NCI-H69 (cell line): ENCODE measurements around the gene MTG1.
A peak's percentile ranks its signal among the peaks of the same experiment; 100 is the strongest.

Source experiments
- DNase-seq: peaks from one replicate; lab custom pipeline; 2025; lab: John Stamatoyannopoulos, UW

MTG1 gene, protein sequence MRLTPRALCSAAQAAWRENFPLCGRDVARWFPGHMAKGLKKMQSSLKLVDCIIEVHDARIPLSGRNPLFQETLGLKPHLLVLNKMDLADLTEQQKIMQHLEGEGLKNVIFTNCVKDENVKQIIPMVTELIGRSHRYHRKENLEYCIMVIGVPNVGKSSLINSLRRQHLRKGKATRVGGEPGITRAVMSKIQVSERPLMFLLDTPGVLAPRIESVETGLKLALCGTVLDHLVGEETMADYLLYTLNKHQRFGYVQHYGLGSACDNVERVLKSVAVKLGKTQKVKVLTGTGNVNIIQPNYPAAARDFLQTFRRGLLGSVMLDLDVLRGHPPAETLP

DNA sequence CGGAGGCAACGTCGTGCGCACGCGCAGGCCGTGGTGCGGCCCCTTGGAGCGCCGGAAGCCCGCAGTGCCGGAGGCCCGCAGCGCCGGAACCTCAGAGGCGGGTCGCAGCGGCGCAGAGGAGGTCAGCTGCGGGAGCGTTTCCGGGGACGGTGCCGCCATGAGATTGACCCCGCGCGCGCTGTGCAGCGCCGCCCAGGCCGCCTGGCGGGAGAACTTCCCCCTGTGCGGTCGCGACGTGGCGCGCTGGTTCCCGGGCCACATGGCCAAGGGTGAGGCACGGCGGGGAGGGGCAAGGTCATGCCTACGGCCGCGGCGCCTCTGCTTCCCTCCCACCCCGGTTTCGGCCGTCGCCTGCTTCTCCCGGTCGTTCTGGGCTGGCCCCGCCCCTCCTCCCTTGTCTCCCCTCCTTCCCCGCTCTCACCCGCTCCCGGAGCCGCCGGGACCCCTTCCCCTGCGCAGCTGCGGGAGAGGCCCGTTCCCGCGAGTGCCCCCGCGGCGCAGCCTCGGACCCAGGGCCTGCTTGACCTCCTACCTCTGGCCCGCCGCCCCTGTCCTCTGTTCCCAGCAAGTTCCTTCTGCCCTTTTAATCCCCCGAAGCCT, at the start of gene MTG1:
Gene MTG1, plus strand, starts transcription at position 94 of the 600 bp plus-strand sequence. Its CDS starts 64 bp downstream, at position 158.
- DNase-seq: peak; percentile 93

GRCh38 chr10:133344236-133344635, 49.7 kb upstream of the MTG1 start:
- DNase-seq: no peak

DNA sequence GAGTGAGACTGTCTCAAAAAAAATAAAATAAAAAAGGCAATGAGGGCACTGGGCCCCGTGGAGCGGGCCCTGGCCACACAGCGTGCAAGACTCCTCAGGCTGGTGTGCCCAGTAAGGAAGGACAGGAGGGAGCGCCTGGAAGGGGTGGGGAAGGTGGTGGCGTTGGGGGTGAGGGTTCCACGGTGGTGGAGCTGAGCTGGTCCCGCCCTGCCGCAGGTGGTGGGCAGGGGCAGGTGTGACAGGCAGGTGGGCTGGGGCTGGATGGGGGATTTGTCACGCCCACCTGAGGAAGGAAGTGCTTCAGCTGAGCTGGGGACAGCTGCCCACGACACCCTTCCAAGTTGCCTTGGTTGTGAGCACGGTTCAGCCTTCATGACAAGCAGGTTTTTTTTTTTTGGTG, 47.5 kb upstream of the MTG1 start:
- no peak for DNase-seq

DNA sequence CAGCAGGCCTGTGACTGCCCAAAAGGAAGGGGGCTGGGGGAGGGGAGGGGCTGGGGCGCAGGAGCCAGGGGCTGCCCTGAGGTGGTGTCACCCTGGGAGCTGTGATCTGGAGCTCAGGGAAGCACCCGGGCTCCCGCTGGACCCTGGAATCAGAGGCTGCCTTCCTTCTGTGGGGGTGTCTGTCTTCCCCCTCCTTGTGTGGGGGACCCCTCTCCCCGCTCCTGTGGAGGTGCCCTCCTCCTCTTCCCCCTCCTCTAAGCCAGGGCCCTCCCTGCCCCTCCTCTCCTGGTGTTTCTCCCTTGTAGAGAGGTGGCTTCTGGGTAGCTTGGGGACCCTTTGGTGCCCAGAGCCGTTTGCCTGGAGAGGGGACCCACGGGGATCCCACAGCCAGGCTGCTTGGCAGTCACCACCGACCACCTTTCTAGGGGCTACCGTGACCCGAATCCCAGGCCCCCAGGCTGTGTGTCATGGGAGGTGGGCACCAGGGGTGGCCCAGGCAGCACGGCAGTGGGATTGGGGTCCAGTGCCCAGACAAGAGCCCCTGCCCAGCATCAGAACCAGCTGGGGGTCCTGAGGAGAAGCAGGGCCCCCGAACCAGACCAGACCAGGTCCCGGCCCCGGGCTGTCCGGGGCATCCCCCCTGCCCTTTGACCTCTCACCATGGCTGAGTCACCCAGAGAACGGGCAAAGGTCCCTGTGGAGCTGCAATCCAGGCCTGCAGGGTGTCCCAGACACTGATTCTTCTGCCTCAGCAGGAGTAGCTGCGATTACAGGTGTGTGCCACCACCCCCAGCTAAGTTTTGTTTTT, 46.0 kb upstream of the MTG1 start:
- peak; percentile 16 for DNase-seq

GRCh38 chr10:133349160-133349568, 44.8 kb upstream of the MTG1 start:
- no peak for DNase-seq

DNA sequence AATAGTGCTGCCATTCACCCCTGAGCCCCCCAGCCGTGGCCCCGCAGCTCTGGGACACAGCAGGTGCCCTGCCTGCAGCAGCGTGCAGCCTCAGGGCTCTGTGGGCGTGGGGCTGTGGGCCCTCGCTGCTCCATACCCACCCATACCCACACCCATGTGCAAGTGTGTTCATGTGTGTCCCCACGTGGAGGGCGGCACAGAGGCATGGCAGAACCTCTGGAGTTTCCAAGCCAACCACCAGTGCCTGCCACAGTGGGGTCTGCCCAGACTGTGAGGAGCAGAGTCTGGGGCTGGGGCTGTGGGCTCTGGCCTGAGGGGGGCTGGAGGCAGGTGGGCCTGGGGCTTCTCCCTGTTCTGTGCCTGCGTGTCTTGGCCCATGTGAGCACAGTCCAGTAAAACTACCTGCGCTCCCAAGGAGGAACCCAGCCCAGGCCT, 44.4 kb upstream of the MTG1 start:
- DNase-seq: no peak

DNA sequence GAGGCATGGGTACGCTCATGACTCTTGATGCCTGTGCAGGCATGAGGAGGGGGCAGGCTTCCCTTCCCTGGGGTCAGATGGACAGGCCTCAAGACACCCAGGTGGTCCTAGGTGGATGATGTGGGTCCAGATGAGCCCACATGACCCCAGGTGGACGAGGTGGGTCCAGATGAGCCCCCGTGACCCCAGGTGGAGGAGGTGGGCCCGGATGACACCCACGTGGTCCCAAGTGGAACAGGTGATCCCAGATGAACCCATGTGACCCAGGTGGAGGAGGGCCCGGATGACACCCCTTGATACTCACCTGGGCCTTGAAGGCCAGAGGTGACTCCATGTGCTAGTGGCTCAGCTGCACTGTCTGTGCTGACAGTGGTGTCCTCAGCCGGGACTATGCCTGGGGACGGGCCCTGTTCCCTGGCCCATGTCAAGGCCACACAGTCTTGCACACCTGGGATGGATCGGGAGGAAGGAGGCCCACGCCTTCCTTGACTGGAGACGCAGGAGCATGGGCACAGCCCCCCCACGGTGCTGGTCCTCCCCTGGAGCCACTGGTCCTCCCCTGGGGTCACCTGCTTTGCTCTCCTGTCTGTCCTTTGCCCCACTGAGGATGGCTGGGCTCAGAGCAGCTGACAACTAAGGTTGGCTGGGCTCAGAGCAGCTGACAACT, 43.5 kb upstream of the MTG1 start:
- no peak for DNase-seq

DNA sequence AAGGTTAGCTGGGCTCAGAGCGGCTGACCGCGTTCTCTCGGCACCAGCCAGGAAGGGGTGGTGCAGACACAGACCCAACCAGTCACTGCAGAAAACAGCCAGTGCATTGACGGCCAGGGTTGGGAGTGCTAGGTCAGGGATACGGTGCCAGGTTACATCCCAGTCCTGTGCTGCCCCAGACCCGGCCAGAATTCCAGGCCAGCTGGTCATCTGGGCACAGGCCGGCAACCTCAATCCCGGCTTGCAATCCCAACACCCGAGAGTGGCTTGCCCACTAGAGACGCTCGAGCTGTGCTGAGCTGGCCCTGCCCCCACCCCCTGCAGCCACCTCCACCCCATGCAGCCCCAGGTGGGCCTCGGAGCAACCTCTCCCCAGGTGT, 43.0 kb upstream of the MTG1 start:
- DNase-seq: no peak

- DNase-seq: peak; percentile 4
Observed at GRCh38 chr10:133351408-133352318, 42.3 kb upstream of the MTG1 start.

GRCh38 chr10:133353202-133353959, 40.6 kb upstream of the MTG1 start:
- DNase-seq: peak; percentile 8

DNA sequence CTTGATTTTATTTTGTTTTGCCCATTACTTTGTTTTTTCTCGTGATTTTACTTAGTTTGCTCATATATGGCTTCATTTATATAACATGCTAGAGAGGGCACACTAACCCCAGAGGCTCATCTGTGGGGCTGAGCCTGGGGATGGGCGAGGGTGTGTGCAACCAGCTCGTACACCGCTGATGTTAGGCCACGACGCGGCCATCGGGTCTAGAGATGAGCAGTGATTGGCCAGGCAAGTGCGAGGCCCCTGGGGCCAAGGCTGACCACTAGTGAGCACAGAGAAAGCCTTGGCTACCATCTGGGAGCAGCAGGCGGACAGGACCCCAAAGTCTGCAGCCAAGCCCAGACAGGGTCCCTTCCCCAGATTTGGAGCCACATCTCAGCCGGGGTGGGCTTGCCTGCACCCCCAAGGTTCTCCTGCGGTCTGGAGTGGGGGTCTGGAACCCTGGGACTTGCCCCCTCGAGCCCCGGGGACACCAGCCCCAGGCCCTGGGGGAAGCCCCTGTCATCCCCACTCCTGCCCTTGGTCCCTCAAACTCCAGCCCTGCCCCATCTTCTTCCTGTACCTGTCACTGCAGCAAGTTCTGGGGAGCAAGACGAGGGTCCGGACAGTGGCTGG, 39.9 kb upstream of the MTG1 start:
- DNase-seq: no peak

- no peak for DNase-seq
Observed at GRCh38 chr10:133354672-133355240, 39.2 kb upstream of the MTG1 start.

DNA sequence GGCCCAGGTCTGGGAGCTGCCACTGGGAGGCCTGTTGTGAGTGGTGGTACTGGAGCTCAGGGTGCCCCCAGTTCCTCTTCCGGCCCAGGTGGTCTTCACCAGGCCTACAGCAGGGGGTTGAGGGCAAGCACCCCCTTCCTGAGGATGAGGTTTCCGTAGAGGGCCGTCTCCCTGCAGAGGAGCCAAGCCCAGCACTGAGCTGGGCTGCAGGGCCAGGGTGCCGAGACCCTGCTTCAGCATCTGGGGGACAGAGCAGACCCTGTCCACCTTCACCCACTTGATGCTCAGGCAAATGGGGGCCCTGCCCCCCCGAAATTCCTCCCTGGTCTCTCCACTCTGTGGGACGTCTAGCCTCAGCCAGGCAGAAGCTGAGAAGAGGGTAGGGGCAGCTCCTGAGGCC, 38.7 kb upstream of the MTG1 start:
- no peak for DNase-seq

DNA sequence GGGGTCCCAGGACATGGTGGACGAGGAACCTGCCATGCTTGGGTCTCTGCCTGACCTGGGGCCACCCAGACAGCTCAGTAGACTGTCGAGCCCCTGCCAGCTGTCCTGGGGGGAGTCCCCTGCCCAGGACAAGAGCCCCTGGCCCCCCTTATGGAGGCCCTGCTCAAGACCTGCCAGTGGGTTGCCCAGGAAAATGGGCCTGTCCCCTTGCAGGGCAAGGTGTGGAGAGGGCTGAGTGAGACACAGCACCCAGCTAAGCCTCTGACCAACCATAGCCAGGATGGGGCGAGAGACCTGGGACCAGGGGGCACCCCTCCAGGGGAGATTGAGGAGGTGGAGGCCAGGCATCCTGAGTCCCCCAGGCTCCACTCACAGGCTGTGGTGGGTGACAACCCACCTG, 38.0 kb upstream of the MTG1 start:
- DNase-seq: no peak

GRCh38 chr10:133356549-133357284, 37.2 kb upstream of the MTG1 start:
- DNase-seq: no peak

DNA sequence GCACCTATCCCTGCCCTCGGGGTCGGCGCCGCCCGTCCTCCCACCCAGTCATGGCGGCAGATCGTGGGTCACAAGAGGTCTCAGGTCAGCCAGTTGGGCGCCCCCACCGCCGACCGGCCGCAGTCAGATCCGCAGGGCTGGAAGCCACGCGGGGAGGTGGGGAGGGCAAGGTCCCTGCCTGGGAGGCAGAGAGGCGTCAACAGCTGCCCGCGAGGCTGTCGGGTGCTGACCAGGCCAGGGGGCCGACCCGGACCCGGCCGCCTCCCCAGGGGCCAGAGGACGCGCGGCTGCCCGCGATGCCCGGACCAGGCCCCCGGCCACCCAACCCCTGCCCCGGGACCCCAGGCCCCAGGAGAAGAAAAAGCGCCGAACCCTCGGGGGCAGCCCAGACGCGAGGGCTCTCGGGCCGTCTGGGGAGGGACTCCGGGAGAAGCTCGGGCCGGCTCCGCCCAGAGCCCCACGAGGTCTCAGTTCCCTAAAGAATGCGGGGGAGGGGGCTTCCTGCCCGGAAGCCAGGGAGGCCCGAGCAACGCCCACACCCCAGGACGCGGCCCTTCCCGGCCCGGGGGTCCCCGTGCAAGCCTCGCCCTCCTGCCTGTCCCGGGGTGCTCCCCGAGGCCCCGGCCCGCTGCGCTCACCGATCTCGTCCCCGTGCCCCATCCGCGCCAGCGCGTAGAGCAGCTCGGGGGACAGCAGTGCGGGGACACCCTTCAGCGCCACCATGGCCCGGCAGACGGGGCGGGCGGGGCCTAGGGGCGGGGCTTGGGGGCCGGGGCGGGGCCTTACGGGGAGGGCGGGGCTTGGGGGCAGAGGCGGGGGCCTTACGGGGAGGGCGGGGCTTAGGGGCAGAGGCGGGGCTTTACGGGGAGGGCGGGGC, 36.4 kb upstream of the MTG1 start, which contains the start of gene FUOM:
Gene FUOM, minus strand, starts transcription at position 735 of the 877 bp plus-strand sequence. Its CDS starts 12 bp downstream, at position 723.
- peak; percentile 75 for DNase-seq

DNA sequence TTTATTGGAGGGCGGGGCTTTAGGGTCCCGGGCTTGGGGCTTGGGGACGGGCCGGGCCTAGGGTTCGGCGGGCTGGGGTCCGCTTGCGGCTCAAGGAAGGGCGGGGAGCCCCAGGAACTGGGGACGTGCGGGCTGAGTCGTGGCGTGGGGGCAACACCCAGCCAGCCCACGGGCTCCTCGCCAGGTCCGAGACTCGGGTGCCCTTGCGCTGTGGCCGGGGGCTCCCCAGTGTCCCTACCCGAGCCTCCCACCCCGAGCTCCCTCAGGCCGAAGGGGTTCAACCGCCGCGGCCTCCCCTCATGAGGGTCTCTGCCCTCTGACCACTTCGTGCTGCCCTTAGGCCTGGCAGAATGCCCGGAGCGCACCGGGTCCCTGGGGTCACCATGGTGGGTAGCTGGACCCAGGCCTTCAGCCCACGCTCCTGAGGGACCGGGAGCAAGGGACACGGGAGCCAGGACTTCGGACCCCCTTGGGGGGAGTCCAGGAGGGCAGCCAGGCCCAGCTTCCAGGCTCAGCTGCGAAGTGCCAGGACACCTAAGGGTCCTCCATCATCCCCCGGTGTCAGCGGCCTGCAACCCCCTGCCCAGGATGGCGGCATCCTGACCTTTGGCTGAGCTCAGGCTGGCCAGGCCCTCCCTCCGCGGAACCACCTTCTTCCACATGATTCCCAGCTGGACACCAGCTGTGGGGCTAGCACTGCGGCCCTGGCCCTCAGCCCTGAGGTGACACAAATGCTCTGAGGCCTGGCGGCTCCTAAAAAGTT, 35.6 kb upstream of the MTG1 start:
- no peak for DNase-seq
